Activated CD4-positive, alpha-beta T cell treated with anti-CD3 and anti-CD28 coated beads for 24 hours (primary cell): ENCODE data around the gene PDE1A.
"Not testable (repeated sequence)": the region's sequence is repeated elsewhere in the genome, so short reads cannot be mapped to it uniquely, and the experiment has no call there.

Experiments used
- DNase-seq, 2 donors: peaks; one replicate each; pipeline ENCODE4 v3.0.0-alpha.2; 2020; ENCODE audit warnings: low read depth in 2 of 2

Gene PDE1A

GRCh38 chr2:182280118-182280517 lies 146.7 kb downstream of the PDE1A start:
- no peak for DNase-seq

GRCh38 chr2:182276662-182277061 lies 150.2 kb downstream of the PDE1A start:
- not testable (repeated sequence) for DNase-seq

GRCh38 chr2:182267971-182268370 lies 158.9 kb downstream of the PDE1A start:
- DNase-seq, result no peak

- DNase-seq, result no peak
Measured at GRCh38 chr2:182266909-182267308, 159.9 kb downstream of the PDE1A start.

- no peak for DNase-seq
Measured at GRCh38 chr2:182265718-182266117, 161.1 kb downstream of the PDE1A start.

- DNase-seq, result no peak
Measured at GRCh38 chr2:182261860-182262387, 164.9 kb downstream of the PDE1A start.

- no peak for DNase-seq
Measured at GRCh38 chr2:182259629-182260150, 167.1 kb downstream of the PDE1A start.

GRCh38 chr2:182252534-182252933 lies 174.3 kb downstream of the PDE1A start:
- DNase-seq, result no peak

- DNase-seq, result no peak
Measured at GRCh38 chr2:182248898-182249297, 177.9 kb downstream of the PDE1A start.

GRCh38 chr2:182248362-182248761 lies 178.5 kb downstream of the PDE1A start:
- no peak for DNase-seq

- no peak for DNase-seq
Measured at GRCh38 chr2:182247831-182248230, 179.0 kb downstream of the PDE1A start.

- DNase-seq, result no peak
Measured at GRCh38 chr2:182245963-182246362, 180.9 kb downstream of the PDE1A start.

- no peak for DNase-seq
Measured at GRCh38 chr2:182242609-182243008, 184.2 kb downstream of the PDE1A start.

- DNase-seq, result no peak
Measured at GRCh38 chr2:182241936-182242335, 184.9 kb downstream of the PDE1A start.

GRCh38 chr2:182240862-182241371 lies 185.9 kb downstream of the PDE1A start:
- no peak for DNase-seq

GRCh38 chr2:182230561-182230960 lies 196.3 kb downstream of the PDE1A start:
- no peak for DNase-seq

GRCh38 chr2:182229297-182229696 lies 197.5 kb downstream of the PDE1A start:
- DNase-seq, result no peak

- no peak for DNase-seq
Measured at GRCh38 chr2:182228741-182229140, 198.1 kb downstream of the PDE1A start.

GRCh38 chr2:182228073-182228473 lies 198.8 kb downstream of the PDE1A start:
- no peak for DNase-seq

- no peak for DNase-seq
Measured at GRCh38 chr2:182226807-182227206, 200.0 kb downstream of the PDE1A start.

GRCh38 chr2:182224669-182225068 lies 202.2 kb downstream of the PDE1A start:
- DNase-seq, result no peak

- DNase-seq, result no peak
Measured at GRCh38 chr2:182220998-182221397, 205.8 kb downstream of the PDE1A start.

GRCh38 chr2:182220335-182220734 lies 206.5 kb downstream of the PDE1A start:
- DNase-seq, result no peak

GRCh38 chr2:182210669-182211068 lies 216.2 kb downstream of the PDE1A start:
- DNase-seq, result no peak
